AG10803 (cell line): ENCODE results near the gene ARHGAP4.
A peak's percentile ranks its signal among the peaks of the same experiment; 100 is the strongest.

Experiments
- DNase-seq: peaks from one replicate; pipeline ENCODE4 v3.0.0; 2010; ENCODE audit warnings: low read depth
- H3K4me3 ChIP-seq: 2 replicates; pipeline ENCODE4 v1.5.1; 2011; ENCODE audit warnings: mild to moderate bottlenecking, low read length, control low read depth
- CTCF ChIP-seq: conservative IDR thresholded peaks from 2 replicates; pipeline ENCODE4 v1.5.1; 2011; ENCODE audit warnings: mild to moderate bottlenecking, low read length, control low read depth, inconsistent platforms

The ARHGAP4 gene

GRCh38 chrX:153926552-153926857 lies 441 bp upstream of the ARHGAP4 start:
- DNase-seq, result no peak
- no peak overlapping the region; the same call in 1 of the 2 replicates for H3K4me3 ChIP-seq

GRCh38 chrX:153925387-153925738 lies 701 bp downstream of the ARHGAP4 start:
- no peak for DNase-seq
- H3K4me3 ChIP-seq, result no peak overlapping the region
- TF ChIP-seq CTCF, result no peak

More at GRCh38 chrX:153926552-153926857, 441 bp upstream of the ARHGAP4 start:
- no peak for TF ChIP-seq CTCF

- H3K4me3 ChIP-seq, result no peak overlapping the region
- peak; percentile 49 for DNase-seq
These were observed 1.8 kb downstream of the ARHGAP4 start for GRCh38 chrX:153924149-153924861.

GRCh38 chrX:153922932-153923857 lies 2.9 kb downstream of the ARHGAP4 start:
- H3K4me3 ChIP-seq, result no peak overlapping the region
- peak; percentile 61 for TF ChIP-seq CTCF
- DNase-seq, result peak; percentile 46

More at GRCh38 chrX:153924149-153924861, 1.8 kb downstream of the ARHGAP4 start:
- no peak; the same call in none of the 2 replicates for TF ChIP-seq CTCF

- H3K4me3 ChIP-seq, result no peak overlapping the region
- DNase-seq, result no peak
- no peak for TF ChIP-seq CTCF
These were observed 4.3 kb downstream of the ARHGAP4 start for GRCh38 chrX:153921511-153922446.

GRCh38 chrX:153921070-153921469 lies 5.0 kb downstream of the ARHGAP4 start:
- no peak overlapping the region for H3K4me3 ChIP-seq
- DNase-seq, result no peak
- TF ChIP-seq CTCF, result no peak
